Activated CD8-positive, alpha-beta memory T cell treated with anti-CD3 and anti-CD28 coated beads, Interleukin-2, amount 10 ng/mL, durations not matched to agents 7 days and 5 days (primary cell): ENCODE data around the gene ERI3. TPM values are rescaled to one million over a fixed set of nuclear protein-coding genes. Genes with fewer than 3 reads are reported as not detected.

Experiments
- ATAC-seq: fragments of 150-1000 bp; cut with Tn5 transposase; one replicate; pipeline ENCODE4 v1.10.0; 2021; ENCODE audit warnings: moderate library complexity
- CTCF ChIA-PET: fragments of 350-600 bp; sonication (Branson Sonifier 250); formaldehyde crosslinking; loops from one replicate; lab custom pipeline; 2021; ENCODE audit warnings: antibody characterized with exemption; lab: Charles Lee
- DNase-seq: peaks from one replicate; pipeline ENCODE4 v3.0.0-alpha.2; 2020
- H3K27ac Mint-ChIP-seq: one replicate; pipeline ENCODE4 v1.8.0; 2021; ENCODE audit warnings: mild to moderate bottlenecking, mixed read lengths
- H3K27me3 Mint-ChIP-seq: one replicate; pipeline ENCODE4 v1.8.0; 2021; ENCODE audit warnings: mixed read lengths
- H3K36me3 Mint-ChIP-seq: one replicate; pipeline ENCODE4 v1.8.0; 2021; ENCODE audit warnings: mild to moderate bottlenecking, mixed read lengths
- H3K4me1 Mint-ChIP-seq: one replicate; pipeline ENCODE4 v1.8.0; 2021; ENCODE audit warnings: mixed read lengths
- H3K4me3 Mint-ChIP-seq: one replicate; pipeline ENCODE4 v1.8.0; 2021; ENCODE audit warnings: mild to moderate bottlenecking, moderate library complexity, mixed read lengths
- H3K9me3 Mint-ChIP-seq: one replicate; pipeline ENCODE4 v1.8.0; 2022; ENCODE audit warnings: low read depth, mixed read lengths
- total RNA-seq, 2 experiments: library from RNA; stranded (reverse); gene quantifications; one replicate each; pipeline ENCODE4 v1.2.3, GENCODE V29; 2021

The ERI3 gene
- total RNA-seq, 2 experiments from 2014 or later = 27.2 to 30.4 TPM

DNA sequence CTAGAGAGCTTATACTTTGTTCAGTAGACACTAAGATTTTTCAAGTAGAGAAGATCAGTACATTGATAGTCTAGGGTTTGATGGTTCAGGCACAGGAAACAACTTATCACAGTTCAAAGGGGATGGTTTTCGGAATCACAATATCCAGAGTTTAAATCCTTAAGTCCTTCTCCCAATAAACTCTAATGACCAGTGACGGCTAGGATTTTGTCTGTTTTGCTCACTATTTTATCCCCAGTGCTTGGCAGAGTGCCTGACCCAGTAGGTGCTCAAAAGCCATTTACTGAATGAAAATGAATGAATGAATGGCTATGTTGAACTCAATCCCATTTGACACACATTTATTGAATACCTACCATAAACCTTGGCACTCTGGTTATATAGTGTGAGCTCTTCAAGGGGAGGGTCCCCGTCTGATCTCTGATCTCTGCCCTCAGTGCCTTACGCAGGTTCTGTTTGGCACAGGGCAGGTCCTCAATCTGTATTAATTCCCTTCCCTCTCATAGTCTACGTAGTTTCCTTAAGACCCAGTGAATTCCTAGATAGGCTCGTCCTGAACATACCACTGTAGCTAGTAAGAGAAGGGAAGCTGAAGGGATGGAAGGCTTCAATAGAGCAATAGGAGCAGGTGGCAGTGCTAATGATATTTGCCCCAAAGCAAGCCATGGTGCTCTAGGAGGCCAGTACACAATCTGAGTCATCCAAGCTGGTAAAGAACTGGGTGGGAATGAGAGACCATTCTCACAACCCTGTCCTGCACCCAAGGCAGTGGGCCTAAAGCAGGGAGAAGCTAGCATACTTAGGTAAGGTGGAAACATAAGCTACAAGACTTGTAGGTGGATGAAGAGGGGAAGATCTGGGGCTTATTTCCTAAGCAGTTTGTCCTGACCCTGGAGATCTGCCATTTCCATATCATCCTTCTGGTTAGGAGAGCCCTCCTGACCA is 88.4 kb downstream of the ERI3 start:
- DNase-seq (no peak), ATAC-seq (no peak)
- peaks cover 2% of the 10 kb centered on the region for H3K4me1 Mint-ChIP-seq
- no peak overlapping the region for H3K27ac Mint-ChIP-seq
- H3K9me3 Mint-ChIP-seq = no peaks in the 10 kb centered on the region
- CTCF ChIA-PET = no interaction called here
- H3K27me3 Mint-ChIP-seq = no peaks in the 10 kb centered on the region
- H3K4me3 Mint-ChIP-seq = no peak overlapping the region
- no peaks in the 10 kb centered on the region for H3K36me3 Mint-ChIP-seq

DNA sequence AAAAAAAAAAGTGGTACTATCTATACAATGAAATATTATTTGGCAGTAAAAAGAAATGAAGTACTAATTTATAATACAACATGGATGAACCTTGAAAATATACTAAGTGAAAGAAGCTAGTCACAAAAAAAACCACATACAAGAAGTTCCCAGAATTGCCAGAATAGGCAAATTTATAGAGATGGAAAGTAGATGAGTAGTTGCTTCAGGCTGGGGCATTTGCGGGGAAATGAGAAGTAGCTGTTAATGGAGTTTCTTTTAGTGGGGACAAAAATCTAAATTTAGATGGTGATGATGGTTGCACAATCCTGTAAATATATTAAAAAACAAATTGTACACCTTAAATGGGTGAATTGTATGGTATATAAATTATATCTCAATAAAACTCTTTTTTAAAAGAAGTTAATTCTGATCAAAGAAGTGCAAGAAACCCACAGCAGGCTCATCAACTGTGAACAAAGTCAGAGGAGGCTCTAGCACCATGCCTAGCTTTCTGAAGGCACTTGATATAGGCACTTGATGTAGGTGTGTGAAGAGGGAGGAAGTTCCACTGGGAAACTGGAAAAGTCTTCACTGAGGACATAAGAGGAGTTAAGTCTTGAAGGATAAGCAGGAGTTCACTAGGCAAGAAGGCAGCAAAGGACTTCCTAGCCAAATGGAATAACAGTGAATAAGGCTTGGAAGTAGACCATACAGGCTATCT is 89.2 kb downstream of the ERI3 start:
- no peaks in the 10 kb centered on the region for H3K9me3 Mint-ChIP-seq
- H3K27ac Mint-ChIP-seq = no peak overlapping the region
- H3K27me3 Mint-ChIP-seq = no peaks in the 10 kb centered on the region
- ATAC-seq (no peak), DNase-seq (no peak)
- H3K36me3 Mint-ChIP-seq = no peaks in the 10 kb centered on the region
- H3K4me1 Mint-ChIP-seq = peaks cover 2% of the 10 kb centered on the region
- CTCF ChIA-PET = no interaction called here
- no peak overlapping the region for H3K4me3 Mint-ChIP-seq

DNA sequence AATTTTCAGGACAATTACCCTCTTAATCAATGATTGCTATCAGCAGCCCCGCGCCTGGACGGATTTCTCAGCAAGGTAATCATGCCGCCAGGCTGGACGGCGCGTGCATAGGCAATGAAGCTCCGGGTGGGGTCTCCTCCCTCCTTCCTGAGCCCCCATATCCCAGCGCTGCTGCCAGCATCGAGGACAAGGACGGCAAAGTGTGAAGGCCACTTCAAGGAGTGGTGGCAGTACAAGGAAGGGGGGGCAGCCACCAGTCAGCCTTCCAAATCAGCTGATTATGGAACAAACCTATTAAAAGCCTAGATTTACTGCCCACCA is 90.6 kb downstream of the ERI3 start:
- Mint-ChIP-seq H3K4me1 (peaks cover 2% of the 10 kb centered on the region), H3K27ac (no peak overlapping the region), H3K27me3 (no peaks in the 10 kb centered on the region), H3K4me3 (no peak overlapping the region), H3K9me3 (no peaks in the 10 kb centered on the region), H3K36me3 (no peaks in the 10 kb centered on the region)
- DNase-seq = no peak
- no peak for ATAC-seq
- CTCF ChIA-PET = no interaction called here

DNA sequence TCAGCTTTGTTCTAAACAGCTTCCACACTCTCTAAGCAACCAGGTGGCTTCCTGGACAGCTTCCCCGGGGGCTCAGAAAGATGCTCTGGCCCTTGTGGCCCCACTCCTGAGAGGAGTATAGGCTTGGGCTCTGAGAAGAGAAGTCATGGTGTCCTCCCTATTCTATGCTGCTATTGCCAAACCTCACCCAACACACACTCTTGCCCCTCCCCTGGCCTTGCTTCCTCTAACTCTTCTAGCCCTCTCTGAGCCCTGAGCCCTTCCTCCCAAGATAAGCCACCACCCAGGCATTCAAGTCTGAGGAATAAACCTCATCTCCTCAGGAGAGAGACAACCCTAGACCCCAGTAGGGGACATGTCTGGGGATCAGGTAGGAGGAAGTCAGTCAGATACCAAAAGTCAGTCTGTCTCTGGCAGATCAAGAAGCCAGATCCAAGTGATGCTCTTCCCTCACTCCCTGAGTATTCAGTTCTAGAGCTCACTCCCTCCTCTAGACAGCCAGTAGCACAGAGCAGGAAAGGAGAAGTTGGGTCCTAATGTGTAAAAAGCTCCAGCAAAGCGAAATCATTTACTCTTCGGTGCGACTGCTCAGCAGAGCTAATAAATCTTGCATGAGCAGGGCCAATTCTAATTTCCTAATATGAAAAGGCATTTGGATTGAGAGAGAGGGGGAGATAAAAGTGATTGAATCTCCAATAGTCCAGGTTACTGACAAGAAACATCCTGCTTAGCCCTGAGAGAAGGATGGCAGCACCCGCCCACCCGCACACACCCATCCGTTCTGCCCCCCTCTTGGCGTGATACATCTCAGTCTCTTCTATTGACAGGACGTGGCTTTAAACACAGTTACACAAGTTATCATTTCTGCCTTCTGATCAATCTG is 91.2 kb downstream of the ERI3 start:
- ATAC-seq (no peak), DNase-seq (no peak)
- Mint-ChIP-seq H3K36me3 (no peaks in the 10 kb centered on the region), H3K27me3 (no peaks in the 10 kb centered on the region), H3K9me3 (no peaks in the 10 kb centered on the region), H3K4me3 (no peak overlapping the region), H3K27ac (no peak overlapping the region), H3K4me1 (peaks cover 2% of the 10 kb centered on the region)
- CTCF ChIA-PET = no interaction called here

DNA sequence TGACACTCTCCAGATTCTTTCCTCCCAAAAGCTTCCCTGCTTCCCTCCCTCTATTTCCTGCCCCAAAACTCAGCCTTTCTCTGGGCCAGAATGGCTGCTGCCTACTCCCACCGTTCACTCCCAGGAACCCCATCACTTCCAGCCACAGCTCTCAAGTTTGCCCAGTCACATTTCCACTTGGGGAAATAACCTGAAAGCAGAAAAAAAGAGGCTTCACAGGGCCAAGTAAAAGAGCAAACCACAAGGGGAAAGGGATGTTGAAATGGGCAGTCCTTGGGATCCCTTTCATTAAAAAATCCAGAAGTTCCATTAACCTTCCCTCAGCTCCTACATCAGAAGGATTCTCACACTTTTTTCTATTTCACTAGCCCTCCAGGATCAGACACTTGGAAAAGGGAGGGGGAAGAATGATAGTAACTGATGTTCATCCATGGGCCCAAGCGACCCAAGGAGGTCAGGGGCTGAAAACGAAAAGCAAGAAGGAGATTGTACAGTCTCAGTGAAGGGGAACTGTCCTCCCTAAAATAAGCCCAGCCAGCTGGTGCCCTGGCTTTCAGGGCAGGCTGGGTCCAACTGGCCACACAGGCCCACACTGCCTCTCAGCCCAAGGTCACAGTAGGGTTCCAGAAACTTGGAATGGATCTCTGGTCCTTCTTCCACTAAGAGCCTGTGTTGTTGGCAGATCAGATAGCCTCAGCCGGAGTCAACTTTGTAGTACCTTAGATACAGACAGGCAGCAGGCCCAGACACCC is 92.1 kb downstream of the ERI3 start:
- Mint-ChIP-seq H3K9me3 (no peaks in the 10 kb centered on the region), H3K4me3 (no peak overlapping the region), H3K27ac (no peak overlapping the region), H3K36me3 (no peaks in the 10 kb centered on the region), H3K27me3 (no peaks in the 10 kb centered on the region), H3K4me1 (peaks cover 2% of the 10 kb centered on the region)
- DNase-seq (no peak), ATAC-seq (no peak)
- CTCF ChIA-PET = no interaction called here

DNA sequence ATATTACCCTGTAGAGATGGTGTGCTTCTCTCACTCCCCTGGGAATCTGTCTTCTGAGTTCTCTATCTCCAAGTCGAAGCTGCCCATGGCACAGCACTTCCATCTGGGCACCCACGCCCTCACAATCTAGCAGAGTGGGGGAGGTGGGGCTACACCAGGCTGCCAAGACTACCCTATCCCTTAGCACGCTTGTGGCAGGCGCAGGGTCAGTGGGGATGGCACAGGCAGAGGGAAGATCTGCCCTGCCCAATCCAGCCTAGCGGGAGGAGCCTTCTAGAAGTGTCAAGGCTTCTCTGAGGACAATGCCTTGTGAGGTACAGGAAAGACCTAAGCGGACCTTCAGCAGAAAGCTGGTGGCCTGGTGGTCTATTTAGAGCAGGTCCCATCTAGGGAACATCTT is 92.6 kb downstream of the ERI3 start:
- CTCF ChIA-PET = interaction anchor here (1.1 kb wide), 1 partner anchor 45 kb away, joined by 3 read pairs; no protein-coding TSS in a partner anchor
- Mint-ChIP-seq H3K27me3 (no peaks in the 10 kb centered on the region), H3K36me3 (no peaks in the 10 kb centered on the region), H3K4me1 (peaks cover 2% of the 10 kb centered on the region), H3K9me3 (no peaks in the 10 kb centered on the region), H3K27ac (no peak overlapping the region), H3K4me3 (no peak overlapping the region)
- no peak for DNase-seq
- no peak for ATAC-seq

DNA sequence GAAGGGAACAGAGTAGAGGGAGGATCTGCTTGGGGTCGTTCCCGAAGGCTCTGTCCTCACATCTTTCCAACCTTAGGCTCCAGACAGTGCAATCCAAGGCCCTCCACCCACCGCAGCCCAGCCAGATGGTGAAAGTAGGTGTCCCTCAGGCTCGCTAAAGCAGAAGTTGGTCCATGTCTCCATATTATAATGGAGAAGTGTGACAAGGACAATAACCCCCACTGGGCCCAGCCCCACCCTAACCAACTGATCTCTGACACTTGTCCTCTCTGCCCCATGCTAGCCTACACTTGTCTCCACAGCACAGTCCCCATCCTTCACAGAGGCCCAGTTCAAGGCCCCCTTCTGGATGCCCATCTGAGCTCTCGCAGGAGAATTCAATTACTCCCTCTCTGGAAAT is 93.1 kb downstream of the ERI3 start:
- Mint-ChIP-seq H3K27ac (no peak overlapping the region), H3K9me3 (no peaks in the 10 kb centered on the region), H3K4me3 (no peak overlapping the region), H3K36me3 (no peaks in the 10 kb centered on the region), H3K4me1 (peaks cover 2% of the 10 kb centered on the region), H3K27me3 (no peaks in the 10 kb centered on the region)
- ATAC-seq (no peak), DNase-seq (no peak)
- CTCF ChIA-PET = interaction anchor here (1.1 kb wide), 1 partner anchor 44 kb away, joined by 3 read pairs; no protein-coding TSS in a partner anchor

DNA sequence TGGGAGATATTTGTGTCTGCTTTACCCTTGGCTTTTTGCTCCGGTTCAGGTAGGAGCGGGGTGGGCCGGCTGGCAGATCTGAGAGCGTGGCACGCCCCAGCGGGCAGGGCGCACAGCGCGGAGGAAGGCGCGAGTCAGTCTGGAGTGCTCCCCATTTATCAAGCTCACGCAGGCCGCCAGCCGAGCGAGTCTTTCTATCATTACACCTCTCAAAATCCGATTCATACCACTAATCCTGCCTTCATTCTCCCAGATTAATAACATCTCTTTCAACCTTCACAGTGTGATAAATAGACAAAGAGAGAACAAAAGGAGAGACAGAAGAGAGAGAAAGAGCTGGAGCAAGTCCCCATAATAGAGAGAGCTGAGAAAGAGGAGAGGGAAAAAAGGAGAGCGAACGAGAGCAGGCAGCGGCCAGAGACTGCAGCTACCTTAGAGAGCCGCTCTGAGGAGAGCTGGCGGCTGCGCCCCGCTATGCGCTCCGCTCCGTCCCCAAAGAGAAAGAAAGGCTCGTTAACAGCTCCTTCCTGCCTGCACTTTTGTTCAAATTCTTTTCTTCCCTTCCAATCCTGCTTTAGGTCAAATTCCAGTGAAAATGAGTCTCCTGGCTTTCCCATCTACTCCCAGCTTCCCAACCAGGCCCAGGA is 93.8 kb downstream of the ERI3 start:
- DNase-seq (no peak), ATAC-seq (no peak)
- CTCF ChIA-PET = interaction anchor here (1.1 kb wide), 1 partner anchor 44 kb away, joined by 3 read pairs; no protein-coding TSS in a partner anchor
- no peak overlapping the region for H3K4me3 Mint-ChIP-seq
- no peak overlapping the region for H3K27ac Mint-ChIP-seq
- H3K4me1 Mint-ChIP-seq = peaks cover 2% of the 10 kb centered on the region
- no peaks in the 10 kb centered on the region for H3K36me3 Mint-ChIP-seq
- H3K27me3 Mint-ChIP-seq = no peaks in the 10 kb centered on the region
- no peaks in the 10 kb centered on the region for H3K9me3 Mint-ChIP-seq

DNA sequence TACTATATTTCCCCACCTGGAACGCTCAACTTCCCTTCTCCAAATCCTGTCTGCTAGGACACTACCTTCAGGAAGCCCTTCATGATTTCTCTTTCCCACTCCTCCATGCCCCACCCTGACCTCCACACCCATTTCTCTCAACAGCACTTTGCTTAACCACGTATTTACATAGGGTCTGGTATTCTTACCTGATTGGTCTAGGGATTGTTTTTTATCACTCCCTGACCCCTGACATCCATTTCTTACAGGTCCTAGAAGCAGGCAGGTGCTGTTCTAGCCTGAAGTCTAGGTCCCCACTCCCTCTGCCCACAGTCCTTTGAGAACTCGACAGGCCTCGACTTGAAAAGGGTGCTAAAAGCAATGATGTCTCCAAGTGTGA is 94.3 kb downstream of the ERI3 start:
- CTCF ChIA-PET = no interaction called here
- H3K27ac Mint-ChIP-seq = no peak overlapping the region

DNA sequence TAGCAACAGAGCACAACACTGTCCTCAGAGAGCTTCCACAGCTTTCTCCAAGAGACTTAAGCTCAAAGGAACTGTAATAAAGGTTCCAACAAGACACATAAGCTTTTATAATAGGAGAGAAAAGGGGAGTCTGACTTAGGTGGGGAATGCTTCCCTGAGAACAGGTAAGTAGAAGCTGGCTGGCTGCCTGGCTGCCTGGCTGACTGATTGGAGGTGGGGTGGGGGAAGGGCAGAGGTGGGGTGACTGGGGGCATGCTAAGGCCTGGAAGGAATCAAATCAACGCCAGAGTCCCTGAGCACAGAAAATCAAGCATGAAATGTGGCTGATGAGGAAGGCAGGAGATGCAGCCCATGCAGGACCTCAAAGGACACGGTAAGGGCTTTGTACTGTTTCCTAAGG is 96.0 kb downstream of the ERI3 start:
- ATAC-seq = no peak
- CTCF ChIA-PET = no interaction called here

More for the DNA sequence above, 94.3 kb downstream of the ERI3 start:
- no peak overlapping the region for H3K4me3 Mint-ChIP-seq
- DNase-seq (no peak), ATAC-seq (no peak)
- no peaks in the 10 kb centered on the region for H3K27me3 Mint-ChIP-seq
- H3K9me3 Mint-ChIP-seq = no peaks in the 10 kb centered on the region
- no peaks in the 10 kb centered on the region for H3K36me3 Mint-ChIP-seq
- H3K4me1 Mint-ChIP-seq = peaks cover 2% of the 10 kb centered on the region

DNA sequence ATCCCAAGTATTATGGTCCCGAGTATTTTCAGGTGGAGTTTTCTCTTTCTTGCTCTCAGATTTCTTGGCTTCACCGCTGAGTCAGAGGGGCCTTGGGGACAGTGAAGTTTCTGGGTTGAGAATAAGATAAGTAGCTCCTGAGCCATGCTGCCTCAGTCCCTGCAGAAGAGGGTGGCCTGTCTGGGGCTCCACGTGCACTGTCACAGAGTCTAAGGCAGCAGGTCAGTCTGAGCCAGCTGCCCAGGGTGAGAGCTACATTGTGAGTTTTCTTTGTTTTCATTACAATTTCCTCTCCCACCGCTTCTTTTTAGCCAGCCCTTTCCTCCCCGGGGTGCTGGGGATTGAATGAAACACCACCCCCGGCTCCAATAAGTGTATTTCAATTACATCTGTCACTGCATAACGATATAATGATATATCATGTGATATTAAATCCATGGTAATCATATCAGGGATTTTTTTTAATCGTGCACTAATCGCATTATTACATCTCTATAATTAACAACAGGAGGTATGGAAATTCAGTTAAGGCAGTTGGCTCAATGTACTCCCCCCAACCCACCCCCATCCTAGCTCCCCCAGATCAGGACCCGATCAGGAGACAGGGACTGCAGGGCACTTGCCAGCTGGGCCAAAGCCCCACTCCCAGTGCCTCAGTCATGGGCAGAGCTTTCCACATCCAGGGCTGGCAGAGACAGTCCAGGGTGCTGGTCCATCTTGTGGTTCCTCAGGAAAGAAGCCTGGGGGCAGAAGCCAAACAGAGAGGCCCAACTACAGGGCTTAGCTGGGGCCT is 98.1 kb downstream of the ERI3 start:
- no peaks in the 10 kb centered on the region for H3K36me3 Mint-ChIP-seq
- no peak overlapping the region for H3K27ac Mint-ChIP-seq
- no peaks in the 10 kb centered on the region for H3K27me3 Mint-ChIP-seq
- no peaks in the 10 kb centered on the region for H3K9me3 Mint-ChIP-seq
- ATAC-seq (no peak), DNase-seq (no peak)
- H3K4me1 Mint-ChIP-seq = no peaks in the 10 kb centered on the region
- CTCF ChIA-PET = no interaction called here
- H3K4me3 Mint-ChIP-seq = no peak overlapping the region

More for the DNA sequence above, 96.0 kb downstream of the ERI3 start:
- no peak for DNase-seq
- Mint-ChIP-seq H3K4me1 (no peaks in the 10 kb centered on the region), H3K27ac (no peak overlapping the region), H3K36me3 (no peaks in the 10 kb centered on the region), H3K4me3 (no peak overlapping the region), H3K27me3 (no peaks in the 10 kb centered on the region), H3K9me3 (no peaks in the 10 kb centered on the region)
